Measurements from ENCODE around the gene SKI. TPM values are rescaled to one million over a fixed set of nuclear protein-coding genes. Genes with fewer than 3 reads are reported as not detected.

SKI gene
- total RNA-seq, 3 donors from 2014 or later = 26.8 to 86.6 (median 29.0) TPM

- H3K4me3 ChIP-seq = no peak overlapping the region
- intact Hi-C loops (cut with DNase I, micrococcal nuclease) = no loop called here
- H3K9me3 ChIP-seq = no peaks in the 10 kb centered on the region
- DNase-seq (peak in 1 of 3 donors; percentile 16), ATAC-seq (no peak)
- TF ChIP-seq CTCF (IDR thresholded peaks at IDR 0.05) = no peak
- no peaks in the 10 kb centered on the region for H3K4me1 ChIP-seq (ENCODE audit: low read depth)
- no peaks in the 10 kb centered on the region for H3K36me3 ChIP-seq (ENCODE audit: low read depth)
Measured at GRCh38 chr1:2354511-2355372, 126.6 kb downstream of the SKI start.

- DNase-seq (peak in 2 of 3 donors; percentile 22 to 42), ATAC-seq (no peak)
- no peaks in the 10 kb centered on the region for H3K9me3 ChIP-seq
- no peaks in the 10 kb centered on the region for H3K4me1 ChIP-seq (ENCODE audit: low read depth)
- H3K36me3 ChIP-seq (ENCODE audit: low read depth) = no peaks in the 10 kb centered on the region
- no peak overlapping the region for H3K4me3 ChIP-seq
- intact Hi-C loops (cut with DNase I, micrococcal nuclease) = no loop called here
- TF ChIP-seq CTCF (IDR thresholded peaks at IDR 0.05) = no peak
Measured at GRCh38 chr1:2355373-2356261, 127.5 kb downstream of the SKI start.

GRCh38 chr1:2356401-2356800 is 128.3 kb downstream of the SKI start:
- Histone ChIP-seq H3K4me3 (no peak overlapping the region), H3K36me3 (ENCODE audit: low read depth) (no peaks in the 10 kb centered on the region), H3K4me1 (ENCODE audit: low read depth) (no peaks in the 10 kb centered on the region), H3K9me3 (no peaks in the 10 kb centered on the region)
- ATAC-seq = no peak
- no peak for TF ChIP-seq CTCF (IDR thresholded peaks at IDR 0.05)
- intact Hi-C loops (cut with DNase I, micrococcal nuclease) = no loop called here
- peak in 2 of 3 donors; percentile 18 to 38 for DNase-seq

GRCh38 chr1:2356911-2357845 is 129.1 kb downstream of the SKI start:
- Histone ChIP-seq H3K4me1 (ENCODE audit: low read depth) (no peaks in the 10 kb centered on the region), H3K9me3 (no peaks in the 10 kb centered on the region), H3K36me3 (ENCODE audit: low read depth) (no peaks in the 10 kb centered on the region), H3K4me3 (no peak overlapping the region)
- DNase-seq (peak in 2 of 3 donors; percentile 16 to 45), ATAC-seq (no peak)
- TF ChIP-seq CTCF (IDR thresholded peaks at IDR 0.05) = no peak
- intact Hi-C loops (cut with DNase I, micrococcal nuclease) = no loop called here

GRCh38 chr1:2358072-2358471 is 130.0 kb downstream of the SKI start:
- Histone ChIP-seq H3K36me3 (ENCODE audit: low read depth) (no peaks in the 10 kb centered on the region), H3K4me3 (no peak overlapping the region), H3K4me1 (ENCODE audit: low read depth) (no peaks in the 10 kb centered on the region), H3K9me3 (no peaks in the 10 kb centered on the region)
- ATAC-seq = no peak
- DNase-seq = peak in 2 of 3 donors; percentile 6 to 26
- intact Hi-C loops (cut with DNase I, micrococcal nuclease) = no loop called here
- no peak for TF ChIP-seq CTCF (IDR thresholded peaks at IDR 0.05)

All from mucosa of descending colon (tissue), 3 donors.